A549 (cell line): ENCODE data around the gene PPP4R3B.

ENCODE experiments used
- CHD4 ChIP-seq: fragments of 200-600 bp; sonication (generic); IDR thresholded peaks from 2 replicates; pipeline ENCODE4 v1.6.1; 2016; ENCODE audit warnings: antibody characterized with exemption, mild to moderate bottlenecking, borderline replicate concordance
- ELK1 ChIP-seq: fragments of 150-350 bp; IDR thresholded peaks from 2 replicates; pipeline ENCODE4 v1.6.1; 2014; ENCODE audit warnings: low read depth, mild to moderate bottlenecking, low read length
- HMGXB4 ChIP-seq: fragments of 250-450 bp; sonication (Bioruptor Pico); IDR thresholded peaks from 2 replicates; pipeline ENCODE4 v1.5.0; 2021; ENCODE audit warnings: mild to moderate bottlenecking, moderate library complexity, borderline replicate concordance
- JUNB ChIP-seq: fragments of >200 bp; sonication (Bioruptor Twin); formaldehyde crosslinking; IDR thresholded peaks from 2 replicates; pipeline ENCODE4 v1.6.1; 2016
- MAFK ChIP-seq: fragments of 450-650 bp; IDR thresholded peaks from 2 replicates; pipeline ENCODE4 v1.6.1; 2014; ENCODE audit not compliant: partially characterized antibody
- MAX ChIP-seq: IDR thresholded peaks from 2 replicates; pipeline ENCODE4 v1.6.1; 2012
- MYC ChIP-seq: IDR thresholded peaks from 2 replicates; pipeline ENCODE4 v1.6.1; 2012; ENCODE audit warnings: mild to moderate bottlenecking, inconsistent platforms, low read length, improper control_type of control experiment, borderline replicate concordance
- PBX3 ChIP-seq: IDR thresholded peaks from 2 replicates; pipeline ENCODE4 v1.6.1; 2012
- POLR2A ChIP-seq: IDR thresholded peaks from 2 replicates; pipeline ENCODE4 v1.6.1; 2012; ENCODE audit warnings: mild to moderate bottlenecking, low read length
- REST ChIP-seq: fragments of 200-600 bp; sonication (generic); IDR thresholded peaks from 2 replicates; pipeline ENCODE4 v1.6.1; 2016; ENCODE audit warnings: antibody characterized with exemption, mild to moderate bottlenecking, moderate library complexity
- RFX5 ChIP-seq: fragments of 450-650 bp; IDR thresholded peaks from 2 replicates; pipeline ENCODE4 v1.7.1; 2014; ENCODE audit warnings: antibody characterized with exemption, mild to moderate bottlenecking, moderate library complexity
- TF ChIP-seq, protein P1 (sequence below): fragments of >200 bp; sonication (Bioruptor Twin); formaldehyde crosslinking; IDR thresholded peaks from 3 replicates; pipeline ENCODE4 v1.5.1; 2016

- TF ChIP-seq MYC (no peak), REST (no peak), CHD4 (no peak), ELK1 (no peak), POLR2A (no peak), MAFK (no peak), MAX (no peak), HMGXB4 (CRISPR knock-in tag) (no peak), PBX3 (no peak), RFX5 (no peak), JUNB (no peak)
- TF ChIP-seq, protein P1, sequence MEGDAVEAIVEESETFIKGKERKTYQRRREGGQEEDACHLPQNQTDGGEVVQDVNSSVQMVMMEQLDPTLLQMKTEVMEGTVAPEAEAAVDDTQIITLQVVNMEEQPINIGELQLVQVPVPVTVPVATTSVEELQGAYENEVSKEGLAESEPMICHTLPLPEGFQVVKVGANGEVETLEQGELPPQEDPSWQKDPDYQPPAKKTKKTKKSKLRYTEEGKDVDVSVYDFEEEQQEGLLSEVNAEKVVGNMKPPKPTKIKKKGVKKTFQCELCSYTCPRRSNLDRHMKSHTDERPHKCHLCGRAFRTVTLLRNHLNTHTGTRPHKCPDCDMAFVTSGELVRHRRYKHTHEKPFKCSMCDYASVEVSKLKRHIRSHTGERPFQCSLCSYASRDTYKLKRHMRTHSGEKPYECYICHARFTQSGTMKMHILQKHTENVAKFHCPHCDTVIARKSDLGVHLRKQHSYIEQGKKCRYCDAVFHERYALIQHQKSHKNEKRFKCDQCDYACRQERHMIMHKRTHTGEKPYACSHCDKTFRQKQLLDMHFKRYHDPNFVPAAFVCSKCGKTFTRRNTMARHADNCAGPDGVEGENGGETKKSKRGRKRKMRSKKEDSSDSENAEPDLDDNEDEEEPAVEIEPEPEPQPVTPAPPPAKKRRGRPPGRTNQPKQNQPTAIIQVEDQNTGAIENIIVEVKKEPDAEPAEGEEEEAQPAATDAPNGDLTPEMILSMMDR, result no peak
Measured at GRCh38 chr2:55560855-55561254, 56.6 kb downstream of the PPP4R3B start.
